ENCODE results near the gene ZBTB49. TPM values are rescaled to one million over a fixed set of nuclear protein-coding genes. Genes with fewer than 3 reads are reported as not detected.

The ZBTB49 gene
- total and polyA plus RNA-seq, 2 of the 13 experiments (the other 11 are each of a cell fraction or from before 2014, with no cell fraction given), result 3.3 to 4.3 TPM

DNA sequence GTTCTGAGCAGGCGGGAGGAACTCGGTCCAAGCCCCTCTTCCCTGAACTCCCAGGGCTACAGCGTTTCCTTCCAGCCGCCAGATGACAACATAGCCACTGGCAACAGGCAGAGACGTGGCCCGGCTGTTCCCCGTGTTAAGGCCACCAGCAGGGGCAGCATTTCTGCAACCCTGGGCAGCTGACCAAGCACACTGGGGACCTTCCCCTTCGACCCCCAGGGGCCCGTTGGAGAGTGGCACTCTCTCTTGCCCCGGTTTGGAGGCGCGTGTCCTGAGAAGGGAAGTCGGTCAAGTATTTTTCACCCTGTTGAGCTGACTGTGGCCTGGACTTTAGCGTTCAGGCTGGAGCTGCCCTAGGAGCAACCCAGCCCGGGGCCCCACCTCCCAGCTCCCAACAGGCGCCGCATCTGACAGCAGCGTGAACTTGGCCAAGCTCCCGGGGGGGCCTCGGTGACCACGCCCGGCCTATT lies 37.6 kb downstream of the ZBTB49 start (continued):
- TF ChIP-seq, protein P1, sequence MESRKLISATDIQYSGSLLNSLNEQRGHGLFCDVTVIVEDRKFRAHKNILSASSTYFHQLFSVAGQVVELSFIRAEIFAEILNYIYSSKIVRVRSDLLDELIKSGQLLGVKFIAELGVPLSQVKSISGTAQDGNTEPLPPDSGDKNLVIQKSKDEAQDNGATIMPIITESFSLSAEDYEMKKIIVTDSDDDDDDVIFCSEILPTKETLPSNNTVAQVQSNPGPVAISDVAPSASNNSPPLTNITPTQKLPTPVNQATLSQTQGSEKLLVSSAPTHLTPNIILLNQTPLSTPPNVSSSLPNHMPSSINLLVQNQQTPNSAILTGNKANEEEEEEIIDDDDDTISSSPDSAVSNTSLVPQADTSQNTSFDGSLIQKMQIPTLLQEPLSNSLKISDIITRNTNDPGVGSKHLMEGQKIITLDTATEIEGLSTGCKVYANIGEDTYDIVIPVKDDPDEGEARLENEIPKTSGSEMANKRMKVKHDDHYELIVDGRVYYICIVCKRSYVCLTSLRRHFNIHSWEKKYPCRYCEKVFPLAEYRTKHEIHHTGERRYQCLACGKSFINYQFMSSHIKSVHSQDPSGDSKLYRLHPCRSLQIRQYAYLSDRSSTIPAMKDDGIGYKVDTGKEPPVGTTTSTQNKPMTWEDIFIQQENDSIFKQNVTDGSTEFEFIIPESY (CRISPR knock-in tag; IDR thresholded peaks at IDR 0.05), result peak; percentile 45
- TF ChIP-seq HDAC1 (CRISPR knock-in tag; IDR thresholded peaks at IDR 0.05), result peak; percentile 43; the same call in 1 of the 2 replicates
- TF ChIP-seq TGIF2 (CRISPR knock-in tag; IDR thresholded peaks at IDR 0.05), result peak; percentile 72
- TF ChIP-seq NR2C2 (CRISPR knock-in tag; IDR thresholded peaks at IDR 0.05; ENCODE audit: borderline replicate concordance), result peak; percentile 45; the same call in 1 of the 2 replicates
- TF ChIP-seq ZNF205 (CRISPR knock-in tag; IDR thresholded peaks at IDR 0.05), result 0 out of 2 replicates have a peak, but pooled peaks have one; percentile 37
- no peak for TF ChIP-seq WIZ (CRISPR knock-in tag; IDR thresholded peaks at IDR 0.05)

DNA sequence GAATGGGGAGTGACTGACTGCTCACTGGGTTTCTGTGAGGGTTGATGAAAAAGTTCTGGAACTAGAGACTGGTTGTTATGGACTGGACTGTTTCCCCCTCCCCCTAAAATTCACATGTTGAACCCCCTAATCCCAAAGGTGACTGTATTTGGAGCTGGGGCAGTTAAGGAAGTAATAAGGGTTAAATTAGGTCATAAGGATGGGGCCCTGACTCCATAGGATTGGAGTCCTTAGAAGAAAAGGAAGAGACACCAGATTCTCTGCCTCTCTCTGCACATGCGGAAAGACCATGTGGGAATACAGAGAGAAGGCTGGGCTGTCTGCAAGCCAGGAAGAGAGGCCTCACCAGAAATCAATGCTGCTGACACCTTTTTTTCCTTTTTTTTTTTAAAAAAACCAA lies 38.2 kb downstream of the ZBTB49 start:
- Histone ChIP-seq H3K4me1 (ENCODE audit: insufficient read depth, low read length) (peaks cover 51% of the 10 kb centered on the region), H3K9me3 (ENCODE audit: low read length) (no peaks in the 10 kb centered on the region), H3K79me2 (ENCODE audit: insufficient read depth, low read length) (no peaks in the 10 kb centered on the region), H2AFZ (ENCODE audit: low read length) (peak overlapping the region; percentile 21), H3K36me3 (replicated peaks in 1 of 2; ENCODE audit: control insufficient read depth in 1 of 2, insufficient read depth in 2 of 2, low read length in 2 of 2) (no peaks in the 10 kb centered on the region), H3K4me2 (ENCODE audit: low read depth, low read length) (peak overlapping the region; percentile 69), H4K20me1 (ENCODE audit: insufficient read depth, low read length) (no peaks in the 10 kb centered on the region), H3K27ac (ENCODE audit: extremely low read length, insufficient read depth, low read length) (no peak overlapping the region), H3K9ac (ENCODE audit: insufficient read depth, low read depth, low read length) (no peak overlapping the region), H3K27me3 (ENCODE audit: control insufficient read depth in 1 of 2, insufficient read depth in 2 of 2, low read length in 2 of 2) (no peaks in the 10 kb centered on the region), H3K4me3 (replicated peaks in 1 of 3; ENCODE audit: insufficient read depth in 1 of 3, low read depth in 2 of 3, low read length in 3 of 3) (peak overlapping the region; percentile 4 to 63 (median 44); a peak in 4 of 6 replicates)
- no TSS peak for BruUV-seq (replicated peaks)
- DNase-seq (ENCODE audit: low spot score), result no peak
- no peak; the same call in 1 of the 3 replicates for ATAC-seq
- ChIA-PET POLR2A (interaction anchor here (1.4 kb wide), 1 partner anchor 68 kb away, joined by 4 read pairs; no protein-coding TSS in a partner anchor), CTCF (ENCODE audit: low intra/inter-chr PET ratio, low total read pairs) (no interaction called here)
- 71% methylated on average over 1 of the region's 1 CpG for WGBS (ENCODE audit: low lambda C conversion rate)
- TF ChIP-seq ZNF264 (CRISPR knock-in tag; IDR thresholded peaks at IDR 0.05), result peak; percentile 100
- TF ChIP-seq ETV6 (CRISPR knock-in tag; conservative IDR thresholded peaks at IDR 0.05), result no peak
- TF ChIP-seq, protein P2, sequence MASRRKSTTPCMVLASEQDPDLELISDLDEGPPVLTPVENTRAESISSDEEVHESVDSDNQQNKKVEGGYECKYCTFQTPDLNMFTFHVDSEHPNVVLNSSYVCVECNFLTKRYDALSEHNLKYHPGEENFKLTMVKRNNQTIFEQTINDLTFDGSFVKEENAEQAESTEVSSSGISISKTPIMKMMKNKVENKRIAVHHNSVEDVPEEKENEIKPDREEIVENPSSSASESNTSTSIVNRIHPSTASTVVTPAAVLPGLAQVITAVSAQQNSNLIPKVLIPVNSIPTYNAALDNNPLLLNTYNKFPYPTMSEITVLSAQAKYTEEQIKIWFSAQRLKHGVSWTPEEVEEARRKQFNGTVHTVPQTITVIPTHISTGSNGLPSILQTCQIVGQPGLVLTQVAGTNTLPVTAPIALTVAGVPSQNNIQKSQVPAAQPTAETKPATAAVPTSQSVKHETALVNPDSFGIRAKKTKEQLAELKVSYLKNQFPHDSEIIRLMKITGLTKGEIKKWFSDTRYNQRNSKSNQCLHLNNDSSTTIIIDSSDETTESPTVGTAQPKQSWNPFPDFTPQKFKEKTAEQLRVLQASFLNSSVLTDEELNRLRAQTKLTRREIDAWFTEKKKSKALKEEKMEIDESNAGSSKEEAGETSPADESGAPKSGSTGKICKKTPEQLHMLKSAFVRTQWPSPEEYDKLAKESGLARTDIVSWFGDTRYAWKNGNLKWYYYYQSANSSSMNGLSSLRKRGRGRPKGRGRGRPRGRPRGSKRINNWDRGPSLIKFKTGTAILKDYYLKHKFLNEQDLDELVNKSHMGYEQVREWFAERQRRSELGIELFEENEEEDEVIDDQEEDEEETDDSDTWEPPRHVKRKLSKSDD (CRISPR knock-in tag; IDR thresholded peaks at IDR 0.05; ENCODE audit: low read depth), result no peak
- TF ChIP-seq, protein P3, sequence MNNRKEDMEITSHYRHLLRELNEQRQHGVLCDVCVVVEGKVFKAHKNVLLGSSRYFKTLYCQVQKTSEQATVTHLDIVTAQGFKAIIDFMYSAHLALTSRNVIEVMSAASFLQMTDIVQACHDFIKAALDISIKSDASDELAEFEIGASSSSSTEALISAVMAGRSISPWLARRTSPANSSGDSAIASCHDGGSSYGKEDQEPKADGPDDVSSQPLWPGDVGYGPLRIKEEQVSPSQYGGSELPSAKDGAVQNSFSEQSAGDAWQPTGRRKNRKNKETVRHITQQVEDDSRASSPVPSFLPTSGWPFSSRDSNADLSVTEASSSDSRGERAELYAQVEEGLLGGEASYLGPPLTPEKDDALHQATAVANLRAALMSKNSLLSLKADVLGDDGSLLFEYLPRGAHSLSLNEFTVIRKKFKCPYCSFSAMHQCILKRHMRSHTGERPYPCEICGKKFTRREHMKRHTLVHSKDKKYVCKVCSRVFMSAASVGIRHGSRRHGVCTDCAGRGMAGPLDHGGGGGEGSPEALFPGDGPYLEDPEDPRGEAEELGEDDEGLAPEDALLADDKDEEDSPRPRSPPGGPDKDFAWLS (CRISPR knock-in tag; IDR thresholded peaks at IDR 0.05; ENCODE audit: borderline replicate concordance), result no peak
- TF ChIP-seq THAP11 (CRISPR knock-in tag; IDR thresholded peaks at IDR 0.05), result no peak
- in situ Hi-C loops (cut with HindIII; ENCODE audit: extremely low pct_ligation_motif_present, low pct_unique_long_range_greater_than_20kb) (loop anchor here (5.0 kb wide), 1 partner anchor 36 kb away; the partner anchor contains the start of genes LYAR and ZBTB49), intact Hi-C loops (cut with micrococcal nuclease; ENCODE audit: unreplicated experiment) (no loop called here)
- FAIRE-seq, result no peak
